Tibial artery (tissue), 4 donors: Measurements from ENCODE around the gene PTPRJ.

ENCODE experiments used
- DNase-seq, 2 donors: peaks; one replicate each; pipeline ENCODE4 v3.0.0-alpha.2; 2019
- H3K27ac ChIP-seq, 2 donors: fragments of 200-600 bp; sonication (generic) in 1 of 2; 1 replicate in 1 of 2; 2 replicates in 1 of 2; pipeline ENCODE4 v1.5.1; 2018 to 2019; ENCODE audit warnings: mild to moderate bottlenecking in 1 of 2
- H3K27me3 ChIP-seq, 2 donors: fragments of 200-600 bp; sonication (generic) in 1 of 2; one replicate each; pipeline versions ENCODE4 v1.5.1 to v1.6.0; 2016 to 2019
- H3K36me3 ChIP-seq, 3 donors: fragments of 200-600 bp; sonication (generic) in 2 of 3; one replicate each; pipeline ENCODE4 v1.5.1; 2016 to 2019; ENCODE audit warnings: mild to moderate bottlenecking in 2 of 3
- H3K4me1 ChIP-seq, 4 donors: fragments of 200-600 bp; sonication (generic) in 2 of 4; 1 replicate in 3 of 4; 2 replicates in 1 of 4; pipeline ENCODE4 v1.5.1; 2016 to 2019
- H3K4me3 ChIP-seq, 2 donors: fragments of 200-600 bp; sonication (generic) in 1 of 2; 1 replicate in 1 of 2; 2 replicates in 1 of 2; pipeline ENCODE4 v1.5.1; 2018 to 2019; ENCODE audit warnings: mild to moderate bottlenecking in 2 of 2
- H3K9me3 ChIP-seq, 3 donors: fragments of 200-600 bp; sonication (generic) in 1 of 3; one replicate each; pipeline ENCODE4 v1.5.1; 2016 to 2019
- CTCF ChIP-seq, 2 experiments: fragments of 200-600 bp in 1 of 2; fragments of 450-650 bp in 1 of 2; IDR thresholded peaks; one replicate each; pipeline ENCODE4 v1.5.1; 2017 to 2019; ENCODE audit warnings: antibody characterized with exemption in 2 of 2, mild to moderate bottlenecking in 1 of 2, moderate library complexity in 1 of 2
- intact Hi-C: fragments of 100-400 bp; cut with DNase I; formaldehyde crosslinking; loops from one replicate; pipeline ENCODE4 v1.15.0; 2023; ENCODE audit warnings: low total_unique reads

PTPRJ gene

DNA sequence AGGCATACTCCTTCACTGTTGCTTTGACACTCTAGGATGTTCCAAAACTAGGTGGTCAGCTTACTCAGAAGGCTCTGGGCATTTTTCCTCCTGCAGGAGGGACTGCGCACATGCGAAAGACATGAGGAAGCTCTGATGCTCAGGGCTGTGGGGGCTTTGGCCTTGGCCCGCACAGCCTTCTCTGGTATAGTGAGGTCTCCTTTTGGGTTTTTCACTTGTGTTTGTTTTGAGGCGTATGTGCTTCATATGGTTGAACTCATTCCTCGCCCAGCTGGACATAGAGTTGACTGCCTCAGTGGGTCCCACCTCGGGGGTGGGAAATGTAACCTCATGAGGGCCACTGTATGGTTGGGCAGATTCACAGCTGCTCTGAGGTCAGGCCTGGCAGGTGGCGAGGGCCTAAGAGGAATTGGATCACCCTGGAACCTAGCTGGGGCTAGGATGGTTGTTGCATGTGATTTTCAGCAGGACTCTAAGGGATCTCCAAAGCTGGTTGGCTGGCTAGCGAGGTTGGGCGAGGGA lies 63.7 kb downstream of the PTPRJ start:
- no peaks in the 10 kb centered on the region for H3K9me3 ChIP-seq
- no peak for TF ChIP-seq CTCF (IDR thresholded peaks at IDR 0.05)
- peaks cover 0 to 7% (median 0%) of the 10 kb centered on the region in 4 donors for H3K4me1 ChIP-seq
- H3K27ac ChIP-seq: no peak overlapping the region
- intact Hi-C loops: no loop called here
- H3K27me3 ChIP-seq: no peaks in the 10 kb centered on the region
- no peak overlapping the region for H3K4me3 ChIP-seq
- no peaks in the 10 kb centered on the region for H3K36me3 ChIP-seq
- no peak for DNase-seq

DNA sequence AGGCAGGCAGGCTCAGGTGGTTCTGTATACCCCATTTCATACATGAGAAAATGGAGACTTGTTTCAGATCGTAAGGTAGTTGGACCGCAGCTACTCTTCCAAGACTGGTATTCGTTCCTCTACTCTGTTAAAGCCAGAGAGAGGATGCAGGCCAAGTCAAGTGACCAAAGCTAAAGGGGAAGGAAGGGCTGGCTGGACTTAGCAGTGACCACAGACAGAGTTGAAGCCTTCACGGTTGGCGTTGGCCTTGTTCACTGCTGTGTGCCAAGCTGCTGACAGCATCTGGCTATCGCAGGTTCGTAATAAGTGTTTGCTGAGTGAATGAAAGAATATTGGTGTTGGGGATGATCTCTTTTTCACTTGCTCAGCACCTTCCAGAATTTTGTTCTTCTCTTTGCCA lies 64.2 kb downstream of the PTPRJ start:
- Histone ChIP-seq H3K4me1 (peaks cover 0 to 7% (median 0%) of the 10 kb centered on the region in 4 donors), H3K36me3 (no peaks in the 10 kb centered on the region), H3K27me3 (no peaks in the 10 kb centered on the region), H3K9me3 (no peaks in the 10 kb centered on the region), H3K27ac (no peak overlapping the region), H3K4me3 (no peak overlapping the region)
- peak; percentile 62 to 74 for DNase-seq
- intact Hi-C loops: no loop called here
- TF ChIP-seq CTCF (IDR thresholded peaks at IDR 0.05): no peak

- intact Hi-C loops: no loop called here
- no peak for TF ChIP-seq CTCF (IDR thresholded peaks at IDR 0.05)
- Histone ChIP-seq H3K27me3 (no peaks in the 10 kb centered on the region), H3K4me3 (no peak overlapping the region), H3K9me3 (no peaks in the 10 kb centered on the region), H3K36me3 (no peaks in the 10 kb centered on the region), H3K27ac (no peak overlapping the region), H3K4me1 (peaks cover 0 to 12% (median 0%) of the 10 kb centered on the region in 4 donors)
- DNase-seq: no peak
Measured at GRCh38 chr11:48045536-48045935, 65.2 kb downstream of the PTPRJ start.

GRCh38 chr11:48047616-48048015 lies 67.3 kb downstream of the PTPRJ start:
- no peak overlapping the region for H3K4me3 ChIP-seq
- no peaks in the 10 kb centered on the region for H3K27me3 ChIP-seq
- H3K4me1 ChIP-seq: peaks cover 0 to 15% (median 3%) of the 10 kb centered on the region in 4 donors
- no peak for DNase-seq
- TF ChIP-seq CTCF (IDR thresholded peaks at IDR 0.05): no peak
- H3K9me3 ChIP-seq: no peaks in the 10 kb centered on the region
- intact Hi-C loops: no loop called here
- H3K27ac ChIP-seq: no peak overlapping the region
- H3K36me3 ChIP-seq: no peaks in the 10 kb centered on the region

- Histone ChIP-seq H3K4me1 (peaks cover 0 to 16% (median 4%) of the 10 kb centered on the region in 4 donors), H3K36me3 (no peaks in the 10 kb centered on the region), H3K9me3 (no peaks in the 10 kb centered on the region), H3K4me3 (no peak overlapping the region), H3K27ac (no peak overlapping the region), H3K27me3 (no peaks in the 10 kb centered on the region)
- intact Hi-C loops: no loop called here
- no peak for DNase-seq
- TF ChIP-seq CTCF (IDR thresholded peaks at IDR 0.05): no peak
Measured at GRCh38 chr11:48049036-48049435, 68.7 kb downstream of the PTPRJ start.

- no peak for DNase-seq
- no peaks in the 10 kb centered on the region for H3K9me3 ChIP-seq
- H3K4me3 ChIP-seq: no peak overlapping the region
- TF ChIP-seq CTCF (IDR thresholded peaks at IDR 0.05): no peak
- intact Hi-C loops: no loop called here
- no peaks in the 10 kb centered on the region for H3K36me3 ChIP-seq
- no peaks in the 10 kb centered on the region for H3K27me3 ChIP-seq
- H3K4me1 ChIP-seq: peaks cover 0 to 16% (median 4%) of the 10 kb centered on the region in 4 donors
- no peak overlapping the region for H3K27ac ChIP-seq
Measured at GRCh38 chr11:48050304-48050703, 69.9 kb downstream of the PTPRJ start.
